H1 (cell line): ENCODE data around the gene NCAPD3. TPM values are rescaled to one million over a fixed set of nuclear protein-coding genes. Genes with fewer than 3 reads are reported as not detected.

ENCODE experiments used
- ZNF274 ChIP-seq: IDR thresholded peaks from 2 replicates; pipeline ENCODE4 v1.7.0; 2012; ENCODE audit warnings: low read length, borderline replicate concordance; ENCODE audit errors: extremely low read depth
- polyA plus RNA-seq, 7 experiments: library from polyadenylated mRNA; depleted of rRNA in 3 of 7; stranded (reverse) in 5 of 7; unstranded in 2 of 7; fragments of >200 nt in 5 of 7; fragments of 200-250 nt in 2 of 7; gene quantifications; 1 replicate in 5 of 7; 2 replicates in 1 of 7; 4 replicates in 1 of 7; pipeline versions ENCODE4 v1.2.1 to v1.2.3, GENCODE V29; 2011 to 2013; ENCODE audit warnings: missing spikeins in 2 of 7, mixed read lengths in 2 of 7
- total RNA-seq: library from RNA; stranded (reverse); fragmentation: NEBNext Ultra II Directional; extraction: Animal tissue kit (Norgen Biotek cat#: 25700); gene quantifications from 2 replicates; pipeline ENCODE4 v1.2.1, GENCODE V29; 2021

NCAPD3 gene
- total and polyA plus RNA-seq, 2 of the 8 experiments (the other 6 are each of a cell fraction or from before 2014, with no cell fraction given) = 26.5 to 55.2 TPM

- no peak for TF ChIP-seq ZNF274
- TF ChIP-seq, all 59 proteins: peak for 0
Measured at GRCh38 chr11:134230339-134230738, 6.6 kb upstream of the NCAPD3 start (continued).
